ENCODE measurements around the gene SLC41A3. TPM values are rescaled to one million over a fixed set of nuclear protein-coding genes. Genes with fewer than 3 reads are reported as not detected.

Gene SLC41A3
- total and polyA plus RNA-seq, 2 of the 8 experiments (the other 6 are each of a cell fraction or from before 2014, with no cell fraction given): 30.2 to 56.4 TPM

DNA sequence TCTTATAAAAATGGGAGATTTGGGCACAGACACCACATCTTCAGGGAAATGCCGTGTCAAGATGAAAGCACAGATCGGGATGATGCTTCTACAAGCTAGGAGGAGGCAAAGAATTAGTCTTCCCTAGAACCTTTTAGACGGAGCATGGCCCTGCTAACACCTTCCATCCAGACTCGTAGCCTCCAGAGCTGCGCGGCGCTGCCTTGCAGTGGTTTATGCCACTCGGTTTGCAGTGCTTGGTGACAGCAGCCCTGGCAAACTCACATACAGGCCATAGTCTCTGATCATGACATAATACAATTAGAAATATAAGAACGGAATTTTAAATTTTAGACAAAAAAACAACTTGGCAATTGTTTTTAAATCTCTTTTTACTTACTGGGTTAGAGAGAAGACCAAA, 37.1 kb upstream of the SLC41A3 start:
- H3K4me1 ChIP-seq (replicated peaks in 1 of 4; ENCODE audit: control insufficient read depth in 3 of 4, insufficient read depth in 4 of 4, low read length in 3 of 4): peaks cover 0 to 9% (median 6%) of the 10 kb centered on the region in 4 experiments; a peak in 5 of 7 replicates
- no peaks in the 10 kb centered on the region for H3K36me3 ChIP-seq (ENCODE audit: control insufficient read depth in 2 of 4, insufficient read depth in 4 of 4, low read length in 3 of 4)
- no peak for FAIRE-seq
- no peak overlapping the region for H3K56ac ChIP-seq (replicated peaks; ENCODE audit: insufficient read length, low read depth, low read length)
- no peak overlapping the region for H2BK12ac ChIP-seq (ENCODE audit: low read depth, low read length)
- no peaks in the 10 kb centered on the region; the same call in 1 of the 2 replicates for H3K79me1 ChIP-seq (ENCODE audit: low read depth, low read length)
- WGBS, 2 experiments (ENCODE audit: extremely low coverage in 1 of 2, insufficient coverage in 1 of 2, insufficient read length in 1 of 2, insufficient replicate concordance in 2 of 2, low coverage in 1 of 2, low lambda C conversion rate in 2 of 2, missing lambda C conversion rate in 1 of 2): 94% methylated on average over 9 of the region's 9 CpGs; no CpG with 5 or more reads in 1 of the 2 experiments
- H4K91ac ChIP-seq (replicated peaks; ENCODE audit: insufficient read length, low read length): peak overlapping the region; percentile 25
- H2BK15ac ChIP-seq (ENCODE audit: low read length): no peak overlapping the region
- H4K5ac ChIP-seq (ENCODE audit: insufficient read length, low read depth, low read length): no peak overlapping the region
- H3K4me2 ChIP-seq (ENCODE audit: insufficient read depth in 1 of 2, low read depth in 2 of 2, low read length in 2 of 2): no peak overlapping the region
- DNase-seq (ENCODE audit: low read depth in 1 of 2, low spot score in 2 of 2): peak in 1 of 2 experiments; percentile 11
- no peak overlapping the region for H3K4ac ChIP-seq (replicated peaks; ENCODE audit: insufficient read length, low read depth, low read length)
- no peak overlapping the region for H3K27ac ChIP-seq (ENCODE audit: low read depth, low read length)
- no peak overlapping the region for H3K23ac ChIP-seq (ENCODE audit: insufficient read length)
- no peak overlapping the region for H2BK120ac ChIP-seq (replicated peaks; ENCODE audit: low read depth, low read length)
- CTCF ChIA-PET (ENCODE audit: partially characterized antibody): interaction anchor here (0.8 to 4.8 kb wide), 3 partner anchors 9 to 18 kb away, joined by 3 to 36 read pairs (median 3); no protein-coding TSS in a partner anchor
- H3K23me2 ChIP-seq (ENCODE audit: low read depth, low read length): no peaks in the 10 kb centered on the region
- TF ChIP-seq KDM4A (IDR thresholded peaks at IDR 0.05; ENCODE audit: low read depth, low read length, severe bottlenecking) (no peak), ZNF274 (IDR thresholded peaks at IDR 0.05; ENCODE audit: borderline replicate concordance, extremely low read depth, low read length) (no peak), FOSL1 (IDR thresholded peaks at IDR 0.05; ENCODE audit: insufficient read depth, low read depth, low read length) (no peak), SP1 (IDR thresholded peaks at IDR 0.05; ENCODE audit: low read depth, low read length) (no peak), RFX5 (IDR thresholded peaks at IDR 0.05; ENCODE audit: borderline replicate concordance, low read depth, low read length) (no peak), SAP30 (IDR thresholded peaks at IDR 0.05; ENCODE audit: insufficient read depth, insufficient replicate concordance, low read length) (no peak), NRF1 (IDR thresholded peaks at IDR 0.05; ENCODE audit: low read depth, low read length) (no peak)
- TF ChIP-seq, protein P1, sequence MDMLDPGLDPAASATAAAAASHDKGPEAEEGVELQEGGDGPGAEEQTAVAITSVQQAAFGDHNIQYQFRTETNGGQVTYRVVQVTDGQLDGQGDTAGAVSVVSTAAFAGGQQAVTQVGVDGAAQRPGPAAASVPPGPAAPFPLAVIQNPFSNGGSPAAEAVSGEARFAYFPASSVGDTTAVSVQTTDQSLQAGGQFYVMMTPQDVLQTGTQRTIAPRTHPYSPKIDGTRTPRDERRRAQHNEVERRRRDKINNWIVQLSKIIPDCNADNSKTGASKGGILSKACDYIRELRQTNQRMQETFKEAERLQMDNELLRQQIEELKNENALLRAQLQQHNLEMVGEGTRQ (IDR thresholded peaks at IDR 0.05; ENCODE audit: low read length): no peak
- TF ChIP-seq, protein P2, sequence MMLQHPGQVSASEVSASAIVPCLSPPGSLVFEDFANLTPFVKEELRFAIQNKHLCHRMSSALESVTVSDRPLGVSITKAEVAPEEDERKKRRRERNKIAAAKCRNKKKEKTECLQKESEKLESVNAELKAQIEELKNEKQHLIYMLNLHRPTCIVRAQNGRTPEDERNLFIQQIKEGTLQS (IDR thresholded peaks at IDR 0.05; ENCODE audit: insufficient read depth, low read depth, low read length): no peak
- H3K27me3 ChIP-seq (replicated peaks in 1 of 4; ENCODE audit: control insufficient read depth in 3 of 4, extremely low read depth in 1 of 4, insufficient read depth in 3 of 4, low read length in 3 of 4): no peaks in the 10 kb centered on the region
- POLR2A ChIA-PET (ENCODE audit: partially characterized antibody): interaction anchor here (0.8 kb wide), 1 partner anchor 14 kb away, joined by 3 read pairs; no protein-coding TSS in a partner anchor
- no peak overlapping the region for H2AK5ac ChIP-seq (ENCODE audit: low read depth, low read length)
- H2BK5ac ChIP-seq (ENCODE audit: low read depth, low read length): no peak overlapping the region
- no peak overlapping the region for H3K4me3 ChIP-seq (ENCODE audit: extremely low read depth in 1 of 4, insufficient read depth in 2 of 4, low read depth in 3 of 4, low read length in 4 of 4)
- H3K14ac ChIP-seq (ENCODE audit: insufficient read length): no peak overlapping the region
- H3K79me2 ChIP-seq (ENCODE audit: control insufficient read depth in 1 of 2, insufficient read depth in 2 of 2, low read length in 2 of 2): no peaks in the 10 kb centered on the region
- no peak overlapping the region for H3K9ac ChIP-seq (replicated peaks in 1 of 4; ENCODE audit: extremely low read depth in 1 of 4, low read depth in 3 of 4, low read length in 3 of 4)
- no peaks in the 10 kb centered on the region for H4K20me1 ChIP-seq (replicated peaks in 1 of 2; ENCODE audit: control insufficient read depth in 1 of 2, insufficient read depth in 2 of 2, low read length in 2 of 2)
- H3K18ac ChIP-seq (ENCODE audit: extremely low read depth, low read length): no peak overlapping the region
- H4K8ac ChIP-seq (ENCODE audit: extremely low read depth, insufficient read depth, low read length): no peak overlapping the region
- H3K9me3 ChIP-seq (ENCODE audit: insufficient read depth in 2 of 2, low read depth in 1 of 2, low read length in 1 of 2): no peaks in the 10 kb centered on the region; a peak in 1 of 4 replicates
- H2BK20ac ChIP-seq (ENCODE audit: low read length): no peak overlapping the region
- no peak overlapping the region for H2AFZ ChIP-seq (ENCODE audit: low read length)
